ENCODE measurements around the gene GULP1.
A peak's percentile ranks its signal among the peaks of the same experiment; 100 is the strongest.
"Not testable (repeated sequence)": the region's sequence is repeated elsewhere in the genome, so short reads cannot be mapped to it uniquely, and the experiment has no call there.

GULP1 gene

GRCh38 chr2:188435115-188435514 is 143.4 kb downstream of the GULP1 start:
- peak; percentile 3 for DNase-seq

DNA sequence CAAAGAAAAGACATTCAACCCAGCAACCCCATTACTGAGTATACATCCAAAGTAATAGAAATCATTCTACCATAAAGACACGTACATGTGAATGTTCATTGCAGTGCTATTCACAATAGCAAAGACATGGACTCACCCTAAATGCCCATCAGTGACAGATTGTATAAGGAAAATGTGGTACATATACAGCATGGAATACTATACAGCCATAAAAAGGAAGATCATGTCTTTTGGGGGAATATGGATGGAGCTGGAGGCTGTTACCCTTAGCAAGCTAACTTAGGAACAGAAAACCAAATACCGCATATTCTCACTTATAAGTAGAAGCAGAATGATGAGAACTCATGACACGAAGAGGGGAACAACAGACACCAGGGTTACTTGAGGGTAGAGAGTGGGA is 145.9 kb downstream of the GULP1 start:
- DNase-seq, result no peak

DNA sequence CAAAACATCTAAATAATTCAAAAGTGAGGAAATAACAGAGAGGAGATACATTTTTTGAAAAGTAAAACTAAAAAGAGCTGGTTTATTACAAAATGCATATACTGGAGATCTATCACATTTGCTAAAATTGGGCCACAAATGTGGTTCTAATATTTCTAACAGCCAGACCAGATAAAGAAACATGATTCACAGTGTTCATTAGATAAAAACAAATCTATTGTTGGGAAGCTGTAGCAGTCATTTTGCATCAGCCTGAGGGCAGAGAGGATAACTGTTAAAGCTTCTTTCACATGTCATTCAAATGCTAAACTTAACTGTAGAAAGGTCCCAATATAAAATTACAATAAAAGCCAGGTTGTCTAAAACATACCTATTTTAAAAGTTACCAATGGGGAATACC is 148.3 kb downstream of the GULP1 start:
- peak; percentile 11 for DNase-seq

- DNase-seq, result no peak
Measured at GRCh38 chr2:188440849-188441248, 149.2 kb downstream of the GULP1 start.

- peak; percentile 52 for DNase-seq
Measured at GRCh38 chr2:188441288-188441947, 149.7 kb downstream of the GULP1 start.

- DNase-seq, result peak; percentile 91
Measured at GRCh38 chr2:188443207-188443606, 151.5 kb downstream of the GULP1 start.

- DNase-seq, result peak; percentile 15
Measured at GRCh38 chr2:188444106-188444835, 152.6 kb downstream of the GULP1 start.

DNA sequence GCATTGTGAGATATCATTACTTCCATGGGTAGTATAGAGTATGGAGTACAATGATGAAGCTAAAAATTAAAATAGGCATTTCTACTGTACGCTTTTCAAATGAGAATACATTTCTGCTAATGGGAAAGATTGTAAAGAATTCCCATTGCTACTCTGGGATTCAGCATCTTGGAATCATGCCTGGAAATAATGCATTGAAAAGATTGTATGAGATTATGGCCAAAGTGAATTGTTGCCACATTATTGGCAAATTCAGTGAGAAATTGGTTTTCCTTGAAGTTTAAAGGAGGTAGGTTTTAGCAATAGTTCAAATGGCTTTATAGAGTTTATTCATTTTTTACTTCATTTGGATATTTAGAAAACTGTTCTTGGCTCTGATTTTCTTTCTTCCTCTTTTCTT is 157.9 kb downstream of the GULP1 start:
- DNase-seq, result no peak

DNA sequence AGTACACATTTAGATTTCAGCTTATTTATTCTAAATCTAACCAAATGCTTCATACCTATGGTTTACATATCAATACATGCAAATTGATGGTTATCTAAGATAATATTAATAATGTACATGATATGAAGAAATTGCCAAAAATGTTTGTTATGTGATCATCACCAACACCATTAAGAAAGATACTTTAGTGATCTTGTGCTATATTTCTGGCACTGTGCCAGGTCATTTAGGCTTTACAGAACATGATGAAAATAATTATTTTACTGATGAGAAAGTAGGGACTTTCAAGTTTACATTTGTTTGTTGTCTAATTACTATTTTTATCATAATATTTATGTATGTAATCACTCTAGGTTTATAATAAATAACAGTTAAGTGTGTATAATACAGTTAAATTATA is 158.3 kb downstream of the GULP1 start:
- DNase-seq, result peak; percentile 15

GRCh38 chr2:188450732-188451483 is 159.2 kb downstream of the GULP1 start:
- peak; percentile 29 for DNase-seq

GRCh38 chr2:188452084-188452483 is 160.4 kb downstream of the GULP1 start:
- no peak for DNase-seq

- DNase-seq, result peak; percentile 4
Measured at GRCh38 chr2:188456114-188456909, 164.6 kb downstream of the GULP1 start.

DNA sequence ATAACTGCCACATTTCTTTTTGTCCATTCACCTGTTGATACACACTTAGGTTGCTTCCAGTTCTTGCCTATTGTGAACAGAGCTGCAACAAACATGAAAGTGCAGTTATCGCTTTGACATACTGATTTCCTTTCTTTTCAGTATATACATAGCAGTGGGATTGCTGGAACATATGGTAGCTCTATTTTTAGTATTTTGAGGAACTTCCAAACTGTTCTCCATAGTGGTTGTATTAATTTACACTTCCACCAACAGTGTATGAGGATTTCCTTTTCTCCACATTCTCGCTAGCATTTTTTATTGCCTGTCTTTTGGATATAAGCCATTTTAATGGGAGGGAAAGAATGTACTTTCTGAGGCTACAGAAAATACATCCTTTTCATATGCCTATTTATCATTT is 167.4 kb downstream of the GULP1 start:
- DNase-seq, result no peak

GRCh38 chr2:188466078-188466477 is 174.4 kb downstream of the GULP1 start:
- DNase-seq, result not testable (repeated sequence)

DNA sequence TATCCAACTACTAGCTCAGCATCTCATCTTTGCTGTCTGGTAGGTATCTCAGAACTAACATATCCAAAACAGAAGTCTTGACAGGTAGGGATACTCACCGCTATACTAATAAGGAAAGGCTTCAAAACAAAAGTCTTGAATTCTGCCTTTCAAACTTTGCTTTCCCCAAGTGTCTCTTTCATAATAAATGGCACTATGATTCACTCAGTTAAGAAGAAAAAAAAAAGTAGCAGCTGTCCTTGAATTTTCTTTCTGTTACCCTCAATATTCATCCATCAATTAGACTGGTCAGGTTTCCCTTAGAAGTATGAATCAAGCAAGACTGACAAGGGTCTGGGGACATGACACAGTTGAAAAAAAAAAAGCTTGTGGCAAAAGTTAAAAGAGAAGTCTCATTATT is 175.1 kb downstream of the GULP1 start:
- no peak for DNase-seq

DNA sequence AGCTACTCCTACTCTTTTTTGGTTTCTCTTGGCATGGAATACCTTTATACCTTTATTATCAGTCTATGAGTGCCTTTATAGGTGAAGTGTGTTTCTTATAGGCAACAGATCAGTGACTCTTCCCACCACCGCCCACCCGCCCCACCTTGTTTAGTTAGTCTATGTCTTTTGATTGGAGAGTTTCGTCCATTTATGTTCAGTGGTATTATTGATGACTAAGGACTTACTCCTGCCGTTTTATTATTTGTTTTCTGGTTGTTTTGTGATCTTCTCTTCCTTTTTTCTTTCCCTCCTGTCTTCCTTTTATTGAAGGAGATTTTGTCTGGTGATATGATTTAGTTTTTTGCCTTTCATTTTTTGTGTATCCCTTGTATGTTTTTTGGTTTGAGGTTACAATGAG is 179.5 kb downstream of the GULP1 start:
- DNase-seq, result no peak

- DNase-seq, result no peak
Measured at GRCh38 chr2:188473306-188473705, 181.6 kb downstream of the GULP1 start.

DNA sequence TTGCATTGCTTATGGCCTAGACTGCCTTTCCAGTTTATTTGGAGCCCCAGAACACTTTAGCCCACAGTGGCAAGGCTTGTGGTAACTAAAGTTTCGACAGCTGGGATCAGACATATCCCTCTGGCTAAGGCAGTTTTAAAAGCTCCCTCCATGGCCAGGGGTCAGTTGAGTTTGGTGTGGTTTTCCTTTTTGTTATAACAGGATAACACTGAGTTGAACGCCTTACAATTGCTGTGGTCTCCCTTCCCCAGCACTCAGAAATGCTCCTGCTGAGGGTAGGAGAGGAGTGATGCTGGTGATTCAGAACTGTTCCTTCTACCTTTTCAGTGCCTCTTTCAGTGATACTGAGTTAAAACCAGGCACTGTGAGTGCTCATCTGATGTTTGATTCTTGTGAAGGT is 182.6 kb downstream of the GULP1 start:
- no peak for DNase-seq

DNA sequence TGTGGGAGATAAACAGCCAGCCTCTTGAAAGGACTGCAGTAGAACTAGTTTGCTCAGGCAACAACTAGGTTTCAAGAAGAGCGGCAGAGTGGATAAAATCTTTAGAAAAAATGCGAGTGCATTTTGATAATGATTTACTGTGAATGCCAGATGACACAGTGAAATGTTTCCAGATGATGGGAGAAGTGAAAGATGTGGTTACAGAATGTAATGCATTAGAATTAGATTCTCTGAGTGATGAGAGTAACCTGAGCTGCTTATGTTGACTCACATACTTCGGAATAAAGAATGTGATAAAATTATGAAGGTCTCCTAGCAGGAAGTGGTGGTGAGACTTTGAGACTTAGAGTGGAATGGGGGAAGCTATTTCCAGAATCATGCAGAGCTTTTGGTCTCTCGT is 184.3 kb downstream of the GULP1 start:
- DNase-seq, result peak; percentile 30

DNA sequence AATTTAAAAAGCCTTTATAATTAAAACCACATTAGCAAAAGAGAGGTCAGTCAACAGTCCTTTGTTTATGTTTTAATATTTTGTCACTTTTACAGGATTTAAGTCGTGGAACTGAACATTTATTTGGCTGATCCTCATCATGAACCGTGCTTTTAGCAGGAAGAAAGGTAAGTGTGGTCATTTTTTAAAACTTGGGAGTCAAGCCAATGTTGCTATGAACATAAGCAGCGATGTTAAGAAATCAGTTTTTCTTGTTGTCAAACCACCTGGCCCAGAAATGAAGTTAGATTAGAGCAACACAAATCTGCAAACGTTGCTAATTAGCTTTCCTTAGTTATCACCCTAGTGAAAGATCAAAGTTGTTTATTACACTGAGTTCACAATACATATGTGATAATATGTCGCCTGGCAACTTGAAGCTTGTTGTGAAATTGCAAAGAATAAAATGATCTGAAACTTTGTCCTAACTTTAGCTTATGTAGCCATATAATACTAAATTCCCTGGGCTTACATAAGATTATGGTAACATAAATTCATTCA is 186.0 kb downstream of the GULP1 start:
- no peak for DNase-seq

GRCh38 chr2:188478724-188479123 is 187.1 kb downstream of the GULP1 start:
- DNase-seq, result peak; percentile 5

DNA sequence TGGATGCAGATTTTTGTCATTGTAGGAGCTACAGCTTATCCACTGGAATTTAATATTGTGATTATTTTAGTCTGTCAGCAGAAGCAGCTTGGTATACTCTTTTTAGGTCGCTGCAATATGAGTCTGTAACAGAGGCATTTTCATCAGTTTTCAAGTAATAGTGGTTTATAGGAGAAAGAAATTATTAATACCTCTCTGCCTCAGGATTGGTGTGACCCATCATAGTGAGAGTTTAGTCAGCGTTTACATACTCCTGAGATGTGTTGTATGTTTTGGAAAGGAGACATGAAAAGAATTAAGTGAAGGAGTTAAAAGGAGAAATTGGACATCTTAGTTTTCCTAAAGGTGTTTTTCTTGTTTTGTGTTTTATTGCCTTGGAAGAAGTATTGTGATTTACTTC is 189.8 kb downstream of the GULP1 start:
- no peak for DNase-seq

DNA sequence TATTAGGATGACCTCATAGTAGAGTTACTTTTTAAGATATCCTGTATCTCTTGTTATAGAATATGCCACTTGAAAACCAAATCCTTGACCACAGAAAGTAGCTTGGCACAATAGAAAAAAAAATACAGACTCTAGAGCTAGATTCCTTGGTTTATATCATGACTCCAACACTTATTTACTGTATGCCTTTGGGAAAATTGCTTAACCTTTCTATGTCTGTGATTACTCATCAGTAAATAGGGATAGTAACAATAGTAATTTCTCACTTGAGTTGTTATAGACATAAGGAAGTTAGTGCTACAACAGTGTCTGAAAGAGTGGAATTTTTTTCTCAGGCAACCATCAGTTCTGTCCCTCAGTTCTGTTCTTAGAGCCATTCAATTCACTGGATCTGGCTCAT is 193.8 kb downstream of the GULP1 start:
- DNase-seq, result peak; percentile 3

Data from NCI-H69 (cell line).